IPS-11a (cell line): ENCODE measurements around the gene MRPS2.
"Not testable (repeated sequence)": the region's sequence is repeated elsewhere in the genome, so short reads cannot be mapped to it uniquely, and the experiment has no call there.

Source experiments
- H3K4me3 ChIP-seq: one replicate; pipeline ENCODE4 v1.5.1; 2013; ENCODE audit warnings: low read depth, low read length, control low read depth

Gene MRPS2

DNA sequence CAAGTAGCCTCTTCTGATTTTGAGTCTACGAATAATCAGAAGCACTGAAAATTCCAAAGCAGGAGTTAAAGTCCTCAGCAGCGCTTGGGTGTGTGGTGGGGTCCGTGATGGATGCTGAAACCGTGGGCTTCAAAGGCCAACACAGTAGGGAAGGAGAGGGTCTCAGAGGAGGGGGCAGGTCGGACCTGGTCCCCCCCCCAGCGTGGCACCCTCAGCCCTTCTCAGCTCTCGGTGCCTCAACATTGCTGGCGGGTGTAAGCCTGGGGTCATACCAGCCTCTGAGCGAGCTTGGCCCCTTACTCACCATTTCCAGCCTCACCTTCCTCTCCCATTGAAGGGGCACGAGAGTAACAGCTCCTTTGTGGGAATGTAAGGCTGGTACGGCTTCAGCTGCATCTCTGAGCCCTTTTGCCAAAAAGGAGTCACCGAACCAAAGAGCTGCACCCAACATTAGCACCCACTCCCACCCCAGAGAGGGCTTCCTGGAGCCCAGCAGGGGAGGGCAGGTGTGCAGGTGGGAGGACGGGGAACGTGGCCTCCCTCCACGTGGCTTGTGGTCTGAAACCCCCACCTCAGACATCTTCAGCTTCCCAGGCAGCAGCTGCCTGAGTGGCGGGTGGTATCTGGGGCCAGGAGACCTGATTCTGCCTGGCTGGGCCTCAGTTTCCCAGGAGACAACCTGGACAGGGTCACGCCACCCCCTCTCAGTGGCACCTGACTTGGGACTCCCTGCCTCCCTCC, 14.0 kb downstream of the MRPS2 start:
- H3K4me3 ChIP-seq = no peak overlapping the region

DNA sequence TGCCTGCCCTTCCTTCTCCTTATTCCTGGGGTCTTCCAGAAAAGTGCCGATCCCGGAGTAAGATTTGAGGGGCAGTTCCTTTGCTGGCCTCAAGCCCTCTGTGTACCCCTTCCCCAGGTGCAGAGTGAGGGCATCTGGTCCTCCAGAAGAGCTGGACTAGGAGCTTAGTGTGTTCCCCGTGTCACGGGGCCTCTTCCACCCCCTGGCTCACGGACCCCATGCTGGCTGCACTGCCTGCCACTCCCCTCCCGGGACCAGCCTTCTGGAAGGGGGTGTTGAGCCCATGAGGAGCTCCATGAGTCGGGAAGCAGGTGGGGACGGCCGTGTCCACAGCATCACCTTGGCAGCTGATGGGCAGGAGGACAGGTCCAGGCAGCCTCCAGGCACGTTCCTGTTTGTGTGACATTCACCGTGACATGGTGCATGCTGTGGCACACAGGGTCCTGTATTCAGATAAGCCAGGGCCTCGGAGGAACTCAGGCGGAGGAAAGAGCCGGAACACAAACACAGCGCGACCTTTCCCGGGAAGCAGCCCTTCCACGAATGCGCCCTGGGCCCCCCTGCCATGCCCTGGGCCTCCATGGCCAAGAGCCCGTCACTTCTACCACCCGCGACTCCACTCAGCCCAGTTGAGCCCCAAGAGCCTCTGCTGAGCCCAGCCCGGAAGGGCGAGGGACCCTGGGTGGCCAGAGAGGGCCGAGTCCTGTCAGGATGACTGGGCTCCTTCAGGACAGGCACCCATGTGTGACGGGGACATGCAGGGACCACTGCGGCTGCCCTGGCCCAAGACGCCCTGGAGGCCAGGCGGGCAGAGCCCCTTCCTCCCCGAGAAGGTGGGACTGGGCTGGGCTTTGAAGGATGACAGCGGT, 14.8 kb downstream of the MRPS2 start:
- H3K4me3 ChIP-seq = no peak overlapping the region

DNA sequence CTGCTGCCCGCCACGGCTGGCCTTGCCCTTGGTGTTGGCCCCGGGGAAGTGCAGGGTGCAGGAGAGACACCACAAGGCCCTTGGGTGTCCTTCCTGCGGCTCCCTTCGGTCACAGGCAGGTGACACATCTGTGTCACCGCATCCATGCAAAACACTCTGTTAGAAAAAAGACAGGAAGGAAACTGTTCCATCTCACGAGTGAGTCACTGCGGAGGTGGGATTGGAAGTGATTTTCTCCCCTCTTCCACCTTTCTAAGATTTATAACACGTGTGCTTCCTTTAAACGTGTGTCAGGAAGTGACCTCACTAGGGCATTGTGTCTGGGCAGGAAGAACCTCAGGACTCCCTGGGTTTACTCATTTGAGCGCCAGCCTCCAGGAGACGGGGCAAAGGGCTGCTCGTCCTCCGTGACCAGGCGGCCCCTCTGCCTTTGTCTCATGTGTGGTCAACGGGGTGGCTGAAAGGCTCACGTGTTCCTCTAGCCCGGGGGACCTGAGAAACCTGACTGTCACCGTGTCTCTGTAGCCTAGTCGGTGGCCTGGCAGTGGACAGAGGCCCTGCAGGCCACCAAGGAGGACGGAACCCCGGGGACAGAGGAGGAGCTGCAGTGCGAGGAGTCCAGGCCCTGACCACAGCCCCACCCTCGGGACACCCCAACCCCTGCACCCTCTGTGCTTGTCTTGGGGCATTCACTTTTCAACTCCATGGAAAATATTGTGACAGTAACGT, 15.8 kb downstream of the MRPS2 start:
- H3K4me3 ChIP-seq = no peak overlapping the region

DNA sequence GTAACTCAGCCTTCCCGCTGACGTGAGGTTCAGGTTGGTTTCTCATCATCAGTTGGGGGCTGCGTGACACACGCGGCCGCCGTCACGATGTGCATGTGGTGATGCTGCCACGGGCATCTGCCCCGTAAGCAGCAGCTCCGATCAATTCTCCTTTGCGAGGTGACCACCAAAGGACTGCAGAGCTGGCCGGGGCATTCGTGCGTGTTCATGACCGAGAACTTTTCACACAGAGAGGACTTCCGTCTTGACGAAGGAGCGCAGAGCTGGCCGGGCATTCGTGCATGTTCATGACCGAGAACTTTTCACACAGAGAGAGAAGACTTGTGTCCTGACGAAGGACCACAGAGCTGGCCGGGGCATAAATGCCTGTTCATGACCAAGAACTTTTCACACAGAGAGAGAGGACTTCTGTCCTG, 16.9 kb downstream of the MRPS2 start:
- no peak overlapping the region for H3K4me3 ChIP-seq

DNA sequence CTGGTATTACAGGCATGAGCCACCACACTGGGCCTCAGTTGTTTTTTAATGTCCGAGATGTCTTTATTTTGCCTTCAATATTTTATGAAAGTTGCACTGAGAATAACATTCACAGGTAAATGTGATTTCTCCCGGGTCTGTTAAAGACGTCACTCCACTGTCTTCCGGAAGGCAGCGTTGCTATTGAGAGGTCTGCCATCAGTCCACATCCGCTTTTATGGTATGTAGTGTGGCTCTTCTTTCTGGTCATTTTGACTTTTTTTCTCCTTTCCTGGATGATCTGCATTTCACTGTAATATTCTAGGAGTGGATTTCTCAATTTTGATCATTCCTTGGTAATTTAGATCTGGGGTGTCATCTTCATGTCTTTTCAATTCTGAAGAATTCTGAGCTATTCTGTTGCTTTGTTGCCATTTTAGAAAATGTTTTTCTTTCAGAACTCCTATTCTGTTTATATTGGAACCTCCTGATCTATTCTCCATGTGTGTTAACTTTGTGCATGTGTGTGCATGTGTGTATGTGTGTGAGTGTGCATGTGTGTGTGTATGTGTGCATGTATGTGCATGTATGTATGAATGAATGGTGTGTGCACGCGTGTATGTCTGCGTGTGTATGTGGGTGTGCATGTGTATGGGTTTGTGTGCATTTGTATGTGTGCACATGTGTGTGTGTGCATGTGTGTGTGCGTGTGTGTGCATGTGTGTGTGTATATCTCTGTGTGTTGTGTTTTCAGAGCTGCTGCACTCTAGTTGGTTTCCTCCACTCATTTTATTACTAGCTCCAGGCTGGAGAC, 18.9 kb downstream of the MRPS2 start:
- no peak overlapping the region for H3K4me3 ChIP-seq

DNA sequence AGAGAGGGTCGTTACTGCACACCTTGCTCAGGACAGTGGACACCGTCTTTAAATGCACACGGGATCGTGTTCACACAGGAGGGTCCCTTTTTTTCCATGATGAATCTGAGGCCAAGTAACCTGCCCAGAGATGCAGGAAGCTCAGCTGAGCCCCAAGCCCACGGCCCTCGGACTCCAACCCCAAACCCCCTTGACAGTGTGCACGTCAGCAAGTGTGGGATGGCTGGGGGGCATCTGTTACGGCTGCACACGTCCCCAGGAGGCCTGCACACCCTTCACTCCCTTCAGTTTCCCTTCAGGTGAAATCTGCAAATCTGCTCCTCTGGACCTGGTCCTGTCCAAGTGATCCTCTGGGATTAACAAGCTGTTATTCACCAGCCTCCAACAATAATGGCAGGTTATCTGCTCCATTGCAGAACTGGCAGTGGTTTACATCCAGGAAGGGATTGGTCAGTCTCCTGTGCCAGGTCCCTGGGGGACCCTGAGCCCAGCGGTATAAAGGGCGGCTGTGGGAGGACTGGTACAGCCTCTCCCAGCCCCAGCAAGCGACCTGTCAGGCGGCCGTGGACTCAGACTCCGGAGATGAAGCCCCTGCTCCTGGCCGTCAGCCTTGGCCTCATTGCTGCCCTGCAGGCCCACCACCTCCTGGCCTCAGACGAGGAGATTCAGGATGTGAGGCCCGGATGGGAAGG, 20.6 kb downstream of the MRPS2 start, which contains the start of gene LCN1:
LCN1 (plus strand) TSS at position 525 of the 692 bp plus-strand sequence; CDS start at position 583, 58 bp downstream.
- H3K4me3 ChIP-seq = no peak within 1 kb of the TSS

DNA sequence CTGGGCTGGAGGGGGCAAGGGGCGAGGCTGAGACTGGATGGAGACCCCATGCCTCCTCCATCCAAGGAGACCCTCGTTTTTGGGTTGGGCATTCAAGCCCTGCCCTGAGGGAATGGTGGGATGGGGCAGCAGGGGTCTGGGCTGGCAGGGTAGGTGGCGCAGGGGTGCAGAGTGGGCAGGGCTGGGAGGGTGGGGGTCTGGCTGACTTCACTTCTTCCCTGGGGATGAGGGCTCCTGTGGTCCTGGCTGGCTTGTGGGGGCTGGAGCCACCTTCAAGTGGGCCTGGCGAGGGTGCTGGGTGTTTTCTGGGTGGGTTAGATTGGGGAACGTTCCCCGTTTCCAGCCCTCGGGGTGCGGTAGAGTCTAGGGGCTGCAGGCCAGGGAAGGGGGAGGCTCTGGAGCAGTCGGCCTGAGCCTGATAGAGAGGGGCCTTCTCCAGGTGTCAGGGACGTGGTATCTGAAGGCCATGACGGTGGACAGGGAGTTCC, 21.2 kb downstream of the MRPS2 start:
- no peak overlapping the region for H3K4me3 ChIP-seq

DNA sequence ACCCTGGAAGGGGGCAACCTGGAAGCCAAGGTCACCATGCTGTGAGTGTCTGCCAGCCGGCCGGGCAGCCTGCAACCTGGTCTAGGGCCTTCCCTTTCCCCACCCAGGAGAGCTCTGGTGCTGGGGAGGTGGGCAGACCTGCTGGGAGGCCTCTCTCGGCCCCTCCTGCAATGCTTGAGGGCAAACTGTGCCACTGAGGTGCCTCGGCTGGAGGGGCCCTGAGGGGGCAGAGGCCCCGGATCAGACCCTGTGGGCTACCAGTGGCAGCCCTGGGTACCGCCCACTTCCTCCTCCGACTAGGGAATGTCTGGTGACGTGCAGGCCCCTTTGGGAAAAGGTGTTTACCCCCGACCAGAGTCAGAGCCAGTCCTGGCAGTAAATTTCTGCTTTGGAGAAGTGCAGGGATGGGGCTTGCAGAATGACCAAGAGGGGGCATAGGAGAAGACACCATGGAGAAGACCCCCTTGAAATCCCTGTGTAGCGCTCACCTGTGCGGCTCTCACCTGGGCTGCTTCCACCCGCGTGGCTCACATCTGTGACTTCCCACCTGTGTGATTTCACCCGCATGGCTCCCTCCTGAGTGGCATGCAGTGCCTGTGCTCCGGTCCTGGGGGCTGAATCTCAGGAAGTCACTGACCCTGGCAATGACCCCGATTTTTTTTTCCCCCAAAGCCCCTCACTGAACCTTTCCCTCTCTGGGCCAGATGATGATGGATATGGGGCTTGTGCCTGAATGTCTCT, 21.8 kb downstream of the MRPS2 start:
- H3K4me3 ChIP-seq = no peak overlapping the region

DNA sequence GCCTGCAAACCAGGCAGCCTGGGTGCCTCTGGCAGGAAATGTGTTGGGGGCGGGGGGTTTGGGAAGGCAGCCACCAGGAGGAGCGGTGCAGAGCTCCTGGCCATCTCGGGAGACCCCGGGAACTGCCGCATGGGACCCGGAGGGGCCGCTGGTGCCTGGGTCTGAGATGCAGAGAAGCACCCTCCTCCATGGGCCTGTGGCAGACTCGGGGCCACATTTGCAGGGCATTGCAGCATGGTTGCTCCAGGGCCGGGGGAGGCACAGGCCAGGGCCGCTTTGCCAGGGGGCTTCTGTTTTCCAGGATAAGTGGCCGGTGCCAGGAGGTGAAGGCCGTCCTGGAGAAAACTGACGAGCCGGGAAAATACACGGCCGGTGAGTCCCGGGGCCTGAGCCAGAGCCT, 22.4 kb downstream of the MRPS2 start:
- no peak overlapping the region for H3K4me3 ChIP-seq

DNA sequence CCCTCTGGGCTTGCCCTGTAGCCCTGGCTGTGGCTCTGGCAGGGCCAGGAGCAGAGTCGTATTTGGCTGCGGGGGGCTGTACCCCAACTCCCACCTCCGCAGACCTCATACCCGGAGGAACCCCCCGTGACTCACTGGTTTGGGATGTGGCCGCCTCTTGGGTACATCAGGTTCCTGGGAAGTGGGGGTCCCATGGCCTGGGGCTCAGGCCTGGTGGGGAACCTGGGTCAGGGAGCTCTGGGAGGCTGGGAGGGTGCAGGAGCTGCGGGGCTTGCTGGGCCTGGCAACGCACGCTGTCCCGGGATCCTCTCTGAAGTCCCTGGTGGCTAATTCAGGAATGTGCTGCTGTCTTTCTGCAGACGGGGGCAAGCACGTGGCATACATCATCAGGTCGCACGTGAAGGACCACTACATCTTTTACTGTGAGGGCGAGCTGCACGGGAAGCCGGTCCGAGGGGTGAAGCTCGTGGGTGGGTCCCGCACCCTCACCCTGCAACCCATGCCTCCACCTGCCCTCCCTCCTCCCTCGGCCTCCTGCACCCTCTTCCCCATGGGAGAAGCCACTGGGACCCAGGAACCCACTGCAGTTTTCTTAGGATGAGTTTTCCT, 23.1 kb downstream of the MRPS2 start:
- H3K4me3 ChIP-seq = no peak overlapping the region

DNA sequence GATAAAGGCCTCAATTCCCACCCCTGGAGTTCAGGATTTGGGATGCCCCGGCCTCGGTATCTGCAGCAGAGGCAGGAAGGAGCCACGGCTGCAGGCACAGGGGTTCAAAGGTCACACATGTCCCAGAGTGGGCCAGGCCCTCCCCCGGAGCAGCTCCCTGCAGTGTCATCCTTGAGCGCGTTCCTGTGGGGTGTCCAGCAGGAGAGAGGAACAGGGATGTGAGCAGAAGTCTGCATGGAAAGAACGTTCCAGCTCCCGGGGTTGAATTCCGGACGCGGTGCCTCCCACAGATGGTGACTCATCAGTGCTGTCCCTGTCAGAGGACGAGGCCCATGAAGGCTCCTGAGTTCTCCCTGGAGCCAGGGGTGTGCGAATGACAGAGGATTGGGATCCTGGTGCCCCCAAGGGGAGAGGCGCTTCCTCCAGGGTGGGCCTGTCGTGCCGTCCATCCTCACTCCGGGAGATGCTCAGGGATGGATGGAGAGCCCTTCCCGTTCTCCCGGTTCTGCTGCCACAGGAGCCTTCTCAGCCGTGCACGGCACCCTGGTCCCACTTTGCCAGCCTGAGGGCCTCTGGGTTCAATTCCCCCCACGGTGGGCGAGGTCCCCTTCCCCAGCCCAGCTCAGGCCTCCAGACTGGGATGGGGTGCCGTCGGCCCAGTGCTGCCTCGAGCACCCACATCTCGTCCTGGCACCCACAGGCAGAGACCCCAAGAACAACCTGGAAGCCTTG, 23.8 kb downstream of the MRPS2 start:
- no peak overlapping the region for H3K4me3 ChIP-seq

DNA sequence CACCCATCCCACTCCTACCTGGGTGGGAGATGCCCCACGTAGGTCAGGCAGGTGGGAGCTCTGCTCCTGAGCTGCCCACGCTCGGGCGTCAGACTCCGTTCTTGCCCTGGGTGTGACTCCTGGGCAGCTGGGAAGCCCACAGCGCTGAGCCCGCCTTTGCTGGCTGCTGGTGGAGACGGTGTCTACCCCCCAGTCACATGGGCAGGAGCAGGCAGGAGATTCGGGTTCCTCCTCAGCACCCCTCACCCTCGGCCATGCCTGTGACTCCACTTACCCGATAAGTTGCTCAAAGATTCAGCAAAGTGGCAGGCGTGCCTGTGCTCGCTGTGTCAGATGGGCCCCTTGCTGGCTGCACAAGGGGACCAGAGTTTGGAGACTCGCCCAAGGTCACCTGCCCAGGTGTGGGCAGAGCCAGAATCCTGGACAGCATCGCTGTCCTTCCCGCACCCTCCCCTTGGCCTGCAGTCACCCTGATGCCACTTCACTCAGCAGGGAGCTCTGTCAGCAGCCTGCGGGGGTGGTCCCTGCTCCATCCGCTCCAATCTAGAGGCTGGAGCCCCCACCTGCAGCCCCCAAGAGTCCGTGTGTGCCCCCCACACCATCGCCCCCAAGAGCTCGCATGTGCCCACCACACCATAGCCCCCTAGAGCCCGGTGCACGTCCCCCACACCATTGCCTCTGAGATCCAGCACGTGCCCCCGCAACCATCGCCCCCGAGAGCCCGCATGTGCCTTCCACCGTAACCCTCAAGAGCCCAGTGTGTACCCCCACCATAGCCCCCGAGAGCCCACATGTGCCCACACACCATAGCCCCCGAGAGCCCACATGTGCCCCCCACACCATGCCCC, 25.0 kb downstream of the MRPS2 start:
- no peak overlapping the region for H3K4me3 ChIP-seq

DNA sequence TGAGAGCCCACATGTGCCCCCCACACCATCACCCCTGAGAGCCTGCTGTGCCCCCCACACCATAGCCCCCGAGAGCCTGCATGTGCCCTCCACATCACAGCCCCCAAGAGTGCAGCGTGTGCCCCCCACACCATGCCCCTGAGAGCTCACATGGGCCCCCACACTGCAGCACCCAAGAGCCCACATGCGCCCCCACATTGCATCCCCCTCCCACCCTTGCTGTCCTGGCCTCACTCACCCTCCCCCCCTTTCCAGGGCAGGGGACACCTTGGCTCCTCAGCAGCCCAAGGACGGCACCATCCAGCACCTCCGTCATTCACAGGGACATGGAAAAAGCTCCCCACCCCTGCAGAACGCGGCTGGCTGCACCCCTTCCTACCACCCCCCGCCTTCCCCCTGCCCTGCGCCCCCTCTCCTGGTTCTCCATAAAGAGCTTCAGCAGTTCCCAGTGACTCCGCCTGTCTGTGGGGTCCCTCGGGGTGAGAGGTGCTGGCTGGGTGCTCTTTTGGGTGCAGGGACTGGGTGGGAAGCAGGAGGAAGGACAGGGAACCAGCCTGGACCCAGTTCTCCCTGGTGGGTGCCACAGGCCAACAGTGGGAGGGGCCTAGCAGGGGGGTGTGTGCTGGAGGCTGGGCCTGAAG, 25.7 kb downstream of the MRPS2 start:
- no peak overlapping the region for H3K4me3 ChIP-seq

DNA sequence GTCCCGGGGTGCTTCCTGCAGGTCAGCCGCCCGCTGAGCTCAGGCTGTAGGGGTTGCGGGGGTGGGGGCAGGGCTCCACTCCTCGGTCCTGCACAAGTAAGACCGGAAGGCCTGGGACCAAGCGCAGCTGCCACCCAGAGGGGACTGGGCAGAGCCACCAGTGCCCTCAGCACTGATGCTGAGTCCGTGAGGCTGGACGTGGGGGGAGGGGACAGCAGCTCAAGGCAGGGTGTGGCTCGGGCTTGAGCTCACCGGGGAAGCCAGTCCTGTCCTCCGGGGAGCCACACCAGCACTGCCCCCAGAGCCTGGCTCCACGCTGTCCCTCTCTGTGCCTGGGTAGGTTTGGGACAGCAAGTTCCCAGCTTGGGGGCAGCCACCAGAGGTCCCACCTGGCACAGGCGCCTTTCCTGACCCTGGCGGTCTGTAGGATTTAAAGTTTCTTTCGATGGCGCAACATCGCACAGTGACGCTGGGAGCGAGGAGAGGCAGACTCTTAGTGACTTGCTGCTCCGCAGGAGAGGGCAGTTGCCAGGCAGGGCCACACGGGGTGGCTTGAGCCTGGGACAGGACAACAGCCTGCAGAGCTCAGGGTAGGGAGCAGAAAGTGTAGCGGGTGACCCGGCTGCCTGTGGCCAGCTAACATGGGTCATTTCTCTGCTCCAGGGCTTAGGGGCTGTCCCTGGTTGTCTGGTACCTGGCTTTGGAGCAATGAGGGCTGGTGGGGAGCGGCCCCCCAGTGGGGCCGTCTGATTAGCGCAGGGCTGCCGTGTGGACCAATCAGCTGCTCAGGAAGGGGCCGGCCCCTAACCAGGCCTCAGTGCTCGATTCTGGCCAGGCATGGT, 26.5 kb downstream of the MRPS2 start:
- H3K4me3 ChIP-seq = no peak overlapping the region

DNA sequence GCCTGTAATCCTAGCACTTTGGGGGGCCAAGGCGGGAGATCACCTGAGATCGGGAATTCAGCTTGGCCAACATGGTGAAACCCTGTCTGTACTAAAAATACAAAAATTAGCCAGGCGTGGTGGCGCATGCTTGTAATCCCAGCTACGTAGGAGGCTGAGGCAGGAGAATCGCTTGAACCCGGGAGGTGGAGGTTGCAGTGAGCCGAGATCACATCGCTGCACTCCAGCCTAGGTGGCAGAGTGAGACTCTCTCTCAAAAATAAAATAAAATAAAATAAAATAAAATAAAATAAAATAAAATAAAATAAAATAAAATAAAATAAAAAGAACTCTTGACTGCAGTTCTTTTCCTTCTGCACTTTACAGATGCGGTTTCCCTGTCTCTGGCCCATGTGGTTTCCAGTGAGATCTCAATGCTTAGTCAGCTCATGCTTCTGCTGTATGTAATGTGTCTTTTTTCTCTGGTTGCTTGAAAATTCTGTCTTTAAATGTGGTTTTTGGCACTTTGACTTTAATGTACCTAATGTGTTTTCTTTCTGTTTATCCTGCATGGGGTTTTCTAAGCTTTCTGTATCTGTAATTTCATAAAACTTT, 28.5 kb downstream of the MRPS2 start:
- not testable (repeated sequence) for H3K4me3 ChIP-seq
